Spleen (tissue), 7 donors: ENCODE data around the gene CSNK2A1.

ENCODE experiments used
- CTCF ChIP-seq, 11 experiments: fragments of 200-600 bp in 7 of 11; fragments of 450-650 bp in 4 of 11; sonication (generic) in 4 of 11; IDR thresholded peaks in 8 of 11; conservative IDR thresholded peaks in 3 of 11; 1 replicate in 7 of 11; 2 replicates in 4 of 11; pipeline versions ENCODE4 v1.4.0 to v1.8.0; 2016 to 2021; ENCODE audit warnings: antibody characterized with exemption in 11 of 11, inconsistent platforms in 4 of 11, mild to moderate bottlenecking in 1 of 11
- POLR2A ChIP-seq, 3 donors: fragments of 450-650 bp; IDR thresholded peaks; one replicate each; pipeline ENCODE4 v1.5.1; 2017; ENCODE audit warnings: antibody characterized with exemption in 3 of 3, mild to moderate bottlenecking in 1 of 3
- donor health status: DM: no; HTN: no; CAD: no; lungs with moderate emphysema.
- donor health status: DM: no; HTN: no; CAD: no.
- donor health status: DM: no; HTN: no; CAD: no.

GRCh38 chr20:445514-446336 lies 97.9 kb downstream of the CSNK2A1 start:
- TF ChIP-seq CTCF (IDR thresholded peaks at IDR 0.05 in 8 of 11, conservative IDR thresholded peaks at IDR 0.05 in 3 of 11) (no peak), POLR2A (IDR thresholded peaks at IDR 0.05) (no peak)
